ENCODE measurements around the gene COQ8A.

Gene COQ8A

DNA sequence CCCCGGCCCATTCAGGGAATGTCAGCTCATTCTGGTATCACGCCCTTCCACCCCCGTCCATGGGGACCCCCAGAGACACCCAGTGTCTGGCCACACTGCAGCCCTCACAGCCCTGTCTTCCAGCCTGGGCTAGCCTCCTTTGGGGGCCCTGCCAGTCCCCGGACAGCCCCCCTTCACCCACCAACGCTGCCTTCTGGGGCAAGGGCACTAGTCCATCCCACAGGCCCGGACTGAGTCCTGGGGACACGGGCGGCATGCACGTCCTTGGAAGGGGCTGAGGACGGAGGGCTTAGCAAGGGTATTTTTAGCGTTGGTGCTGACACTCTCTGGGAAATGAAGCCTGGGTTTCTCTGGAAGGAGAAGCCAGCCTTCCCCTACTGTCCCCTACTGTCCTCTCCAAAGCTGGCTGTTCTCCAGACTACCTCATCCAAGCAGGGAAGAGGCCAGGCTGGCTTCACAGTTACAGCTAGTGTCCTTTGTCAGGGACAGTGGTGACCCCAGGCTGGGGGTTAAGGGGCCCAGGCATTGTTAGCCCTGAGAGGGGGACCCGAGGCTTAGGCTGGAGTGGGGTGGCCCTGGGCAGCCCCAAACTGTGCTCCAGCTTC, 39.5 kb downstream of the COQ8A start:
- in situ Hi-C loops (cut with HindIII; ENCODE audit: low pct_ligation_motif_present, low pct_unique_long_range_greater_than_20kb, low sequenced_read_pairs), result no loop called here
- DNase-seq, result no peak

DNA sequence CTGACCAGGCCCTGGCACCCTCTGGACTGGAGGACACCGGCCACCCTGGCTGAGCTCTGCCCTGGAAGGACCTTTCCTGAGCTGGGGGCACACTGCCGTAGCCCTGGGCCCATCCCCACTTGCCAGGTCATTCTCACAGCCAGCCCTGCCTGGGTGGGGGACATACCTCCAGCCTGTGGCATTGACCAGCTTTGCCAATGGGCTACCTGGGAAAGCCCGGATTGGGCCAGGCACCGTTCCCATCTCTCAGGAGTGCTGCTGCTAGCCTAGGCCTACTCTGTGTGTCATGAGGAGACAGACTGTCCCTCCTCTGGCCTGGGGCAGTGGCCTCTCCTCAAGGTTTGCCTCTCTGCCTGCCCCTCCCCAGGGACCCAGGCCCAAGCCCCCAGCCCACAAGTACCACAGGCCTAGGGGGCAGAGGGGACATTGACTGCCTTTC, 40.0 kb downstream of the COQ8A start:
- in situ Hi-C loops (cut with HindIII; ENCODE audit: low pct_ligation_motif_present, low pct_unique_long_range_greater_than_20kb, low sequenced_read_pairs), result no loop called here
- DNase-seq, result no peak

DNA sequence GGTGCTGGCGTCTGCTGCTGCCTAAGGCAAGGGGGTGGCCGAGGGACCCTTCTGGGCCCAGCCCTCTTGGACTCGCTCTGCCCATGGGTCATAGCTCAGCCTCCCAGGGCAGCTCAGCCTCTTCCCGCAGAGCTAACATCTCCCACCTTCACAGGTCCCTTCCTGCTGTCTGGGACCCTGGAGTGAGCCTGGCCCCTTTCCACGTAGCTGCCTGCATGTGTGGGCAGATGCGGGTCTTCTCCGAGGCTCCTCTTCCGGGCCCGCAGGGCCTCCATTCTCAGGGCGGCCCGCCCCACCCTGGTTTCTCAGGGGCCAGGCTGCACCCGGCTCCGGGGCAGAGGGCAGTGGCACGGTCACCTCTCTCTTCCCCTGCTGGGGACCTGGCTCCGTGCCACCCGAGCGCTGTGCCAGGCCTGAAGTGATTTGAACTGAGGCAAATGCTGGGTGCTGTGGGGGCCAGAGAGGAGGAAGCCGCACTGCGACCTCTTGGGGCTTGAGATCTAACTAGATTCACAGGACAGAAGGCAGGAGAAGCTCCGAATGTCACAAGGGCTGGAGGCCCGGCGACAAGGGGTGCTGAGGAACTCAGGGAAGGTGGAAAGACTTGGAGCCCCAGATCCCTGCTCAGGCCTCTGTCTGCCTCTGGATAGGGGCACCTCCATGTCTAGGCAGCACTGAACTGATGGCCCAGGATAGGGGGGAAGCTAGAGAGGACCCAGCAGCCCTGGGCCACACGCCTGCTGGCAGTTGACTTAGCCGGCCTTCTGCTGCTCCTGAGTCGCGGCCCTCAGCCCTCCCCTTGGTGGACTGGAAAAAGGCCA, 40.7 kb downstream of the COQ8A start:
- in situ Hi-C loops (cut with HindIII; ENCODE audit: low pct_ligation_motif_present, low pct_unique_long_range_greater_than_20kb, low sequenced_read_pairs), result no loop called here
- no peak for DNase-seq

DNA sequence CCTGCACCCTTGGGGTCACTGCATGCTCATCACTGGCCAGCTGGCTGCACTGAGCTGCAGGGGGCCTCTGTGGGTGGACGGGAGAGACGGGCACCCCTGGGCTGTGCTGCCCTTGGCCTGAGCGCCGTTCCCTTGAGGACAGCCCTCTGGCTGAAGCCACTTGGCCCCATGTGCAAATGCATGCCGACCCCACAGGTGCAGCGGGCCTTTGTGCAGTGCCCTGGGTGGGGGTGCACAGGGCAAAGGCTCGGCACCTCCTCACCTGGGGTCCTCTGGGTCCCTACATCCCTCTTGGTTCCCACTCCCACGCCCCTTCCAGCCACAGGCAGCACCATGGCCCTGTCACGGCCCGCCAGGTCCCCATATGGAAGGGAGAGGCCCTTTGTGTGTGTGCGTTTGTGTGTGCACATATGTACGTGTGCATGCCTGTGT, 41.3 kb downstream of the COQ8A start:
- DNase-seq, result no peak
- in situ Hi-C loops (cut with HindIII; ENCODE audit: low pct_ligation_motif_present, low pct_unique_long_range_greater_than_20kb, low sequenced_read_pairs), result no loop called here

DNA sequence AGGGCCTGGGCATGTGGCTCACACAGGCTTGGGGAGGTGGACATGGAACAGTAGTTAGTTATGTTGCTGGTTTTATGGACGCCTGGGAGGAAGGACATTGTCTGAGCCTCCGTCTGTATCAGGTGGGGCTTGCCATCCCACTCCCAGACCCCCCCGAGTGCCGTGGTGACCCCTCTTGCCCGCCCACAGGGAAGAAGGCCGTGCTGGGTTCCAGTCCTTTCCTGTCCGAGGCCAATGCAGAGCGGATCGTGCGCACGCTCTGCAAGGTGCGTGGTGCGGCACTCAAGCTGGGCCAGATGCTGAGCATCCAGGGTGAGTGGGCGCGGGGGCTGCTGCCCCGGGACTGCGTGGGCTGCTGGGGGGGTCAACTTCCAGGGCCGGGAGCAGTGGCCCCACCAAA, 41.7 kb downstream of the COQ8A start:
- in situ Hi-C loops (cut with HindIII; ENCODE audit: low pct_ligation_motif_present, low pct_unique_long_range_greater_than_20kb, low sequenced_read_pairs), result no loop called here
- no peak for DNase-seq

DNA sequence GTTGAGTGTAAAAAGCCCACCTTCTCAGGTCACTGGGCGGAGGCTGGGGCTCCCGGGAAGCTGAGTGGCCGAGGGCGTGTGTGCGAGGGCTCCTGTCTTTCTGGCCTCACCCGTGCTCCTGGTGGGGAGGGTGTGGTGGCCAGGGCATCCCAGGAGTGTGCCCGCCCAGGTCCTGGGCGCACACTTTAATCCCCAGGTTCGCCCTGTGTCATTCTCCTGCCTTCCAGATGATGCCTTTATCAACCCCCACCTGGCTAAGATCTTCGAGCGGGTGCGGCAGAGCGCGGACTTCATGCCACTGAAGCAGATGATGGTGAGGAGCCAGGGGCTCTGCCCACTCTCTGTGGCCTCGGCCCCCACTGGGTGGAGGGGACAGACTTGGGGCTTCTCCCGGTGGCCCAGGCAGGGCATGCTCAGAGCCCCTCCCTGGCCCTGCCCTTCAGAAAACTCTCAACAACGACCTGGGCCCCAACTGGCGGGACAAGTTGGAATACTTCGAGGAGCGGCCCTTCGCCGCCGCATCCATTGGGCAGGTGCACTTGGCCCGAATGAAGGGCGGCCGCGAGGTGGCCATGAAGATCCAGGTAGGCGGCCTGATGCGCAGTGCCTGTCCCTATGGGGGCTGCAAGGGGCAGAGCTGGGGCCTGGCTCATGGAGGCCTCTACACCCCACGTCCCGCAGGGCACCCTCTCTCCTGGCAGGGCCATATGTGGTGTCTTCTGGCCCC, 42.5 kb downstream of the COQ8A start:
- in situ Hi-C loops (cut with HindIII; ENCODE audit: low pct_ligation_motif_present, low pct_unique_long_range_greater_than_20kb, low sequenced_read_pairs), result no loop called here
- no peak for DNase-seq

DNA sequence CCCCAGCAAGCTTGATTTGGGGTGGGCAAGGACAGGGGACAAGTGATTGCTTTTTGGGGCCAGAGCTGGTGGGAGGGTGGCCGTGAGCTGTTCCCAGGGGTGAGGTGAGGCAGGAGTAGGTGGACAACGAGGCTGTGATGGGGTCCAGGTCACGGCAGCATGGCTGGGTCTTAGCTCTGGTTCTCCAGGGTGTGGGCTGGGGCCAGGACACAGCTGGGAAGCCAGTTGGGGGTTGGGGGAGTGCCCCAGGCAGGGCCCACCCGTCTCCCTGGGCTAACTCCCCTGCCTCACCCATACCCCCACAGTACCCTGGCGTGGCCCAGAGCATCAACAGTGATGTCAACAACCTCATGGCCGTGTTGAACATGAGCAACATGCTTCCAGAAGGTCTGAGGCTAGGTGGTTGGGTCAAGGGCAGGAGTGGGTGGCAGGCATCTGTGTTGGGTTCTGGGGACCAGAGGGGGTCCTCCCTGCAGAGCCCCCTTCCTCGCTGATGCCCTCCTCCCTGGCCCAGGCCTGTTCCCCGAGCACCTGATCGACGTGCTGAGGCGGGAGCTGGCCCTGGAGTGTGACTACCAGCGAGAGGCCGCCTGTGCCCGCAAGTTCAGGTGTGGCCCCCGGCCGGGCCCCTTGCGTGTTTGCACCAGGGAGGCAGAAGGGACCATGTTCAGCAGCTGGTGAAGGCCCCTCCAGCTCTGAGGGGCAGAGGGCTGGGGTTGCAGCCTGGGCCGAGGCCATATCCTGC, 43.3 kb downstream of the COQ8A start:
- in situ Hi-C loops (cut with HindIII; ENCODE audit: low pct_ligation_motif_present, low pct_unique_long_range_greater_than_20kb, low sequenced_read_pairs), result no loop called here

DNA sequence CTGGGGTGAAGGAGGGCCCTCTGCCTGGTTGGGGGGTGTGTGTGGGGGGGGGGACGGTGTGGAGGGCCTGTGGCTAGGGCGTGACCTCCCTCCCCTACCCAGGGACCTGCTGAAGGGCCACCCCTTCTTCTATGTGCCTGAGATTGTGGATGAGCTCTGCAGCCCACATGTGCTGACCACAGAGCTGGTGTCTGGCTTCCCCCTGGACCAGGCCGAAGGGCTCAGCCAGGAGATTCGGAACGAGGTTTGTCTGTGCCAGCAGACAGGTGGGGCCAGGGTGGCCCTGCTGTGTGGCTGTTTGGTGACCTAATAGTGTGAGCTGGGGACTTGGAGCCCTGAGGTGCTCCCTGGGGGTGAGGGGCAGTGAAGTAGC, 43.9 kb downstream of the COQ8A start:
- in situ Hi-C loops (cut with HindIII; ENCODE audit: low pct_ligation_motif_present, low pct_unique_long_range_greater_than_20kb, low sequenced_read_pairs), result no loop called here
- DNase-seq, result no peak

More for the DNA sequence above, 43.3 kb downstream of the COQ8A start:
- DNase-seq, result no peak

DNA sequence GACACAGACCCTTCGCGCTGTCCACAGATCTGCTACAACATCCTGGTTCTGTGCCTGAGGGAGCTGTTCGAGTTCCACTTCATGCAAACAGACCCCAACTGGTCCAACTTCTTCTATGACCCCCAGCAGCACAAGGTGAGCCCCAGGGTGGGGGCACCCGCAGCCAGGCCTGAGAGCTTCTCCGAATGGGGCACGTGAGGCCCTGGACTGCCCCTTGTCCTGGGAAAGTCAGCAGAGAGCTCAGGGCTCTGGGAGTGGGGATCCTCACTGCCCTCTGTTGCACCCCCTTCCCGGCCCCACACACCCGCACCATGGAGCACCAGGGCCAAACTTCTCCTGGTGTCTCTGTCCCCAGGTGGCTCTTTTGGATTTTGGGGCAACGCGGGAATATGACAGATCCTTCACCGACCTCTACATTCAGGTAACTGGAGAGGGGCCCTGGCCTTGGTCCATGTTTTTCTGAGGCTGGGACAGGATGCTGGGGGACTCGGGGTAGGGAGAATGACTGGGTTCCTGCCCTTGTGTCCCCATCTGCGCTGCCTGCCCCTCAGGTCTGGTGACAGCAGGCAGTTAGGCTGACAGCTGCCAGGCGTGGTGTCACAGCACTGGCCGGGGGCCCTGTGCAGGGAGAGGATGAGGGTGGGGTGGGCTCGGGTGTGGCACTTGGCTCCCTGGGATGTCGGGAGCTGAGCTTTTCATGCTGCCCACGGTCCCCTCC, 44.6 kb downstream of the COQ8A start:
- no peak for DNase-seq
- in situ Hi-C loops (cut with HindIII; ENCODE audit: low pct_ligation_motif_present, low pct_unique_long_range_greater_than_20kb, low sequenced_read_pairs), result no loop called here

DNA sequence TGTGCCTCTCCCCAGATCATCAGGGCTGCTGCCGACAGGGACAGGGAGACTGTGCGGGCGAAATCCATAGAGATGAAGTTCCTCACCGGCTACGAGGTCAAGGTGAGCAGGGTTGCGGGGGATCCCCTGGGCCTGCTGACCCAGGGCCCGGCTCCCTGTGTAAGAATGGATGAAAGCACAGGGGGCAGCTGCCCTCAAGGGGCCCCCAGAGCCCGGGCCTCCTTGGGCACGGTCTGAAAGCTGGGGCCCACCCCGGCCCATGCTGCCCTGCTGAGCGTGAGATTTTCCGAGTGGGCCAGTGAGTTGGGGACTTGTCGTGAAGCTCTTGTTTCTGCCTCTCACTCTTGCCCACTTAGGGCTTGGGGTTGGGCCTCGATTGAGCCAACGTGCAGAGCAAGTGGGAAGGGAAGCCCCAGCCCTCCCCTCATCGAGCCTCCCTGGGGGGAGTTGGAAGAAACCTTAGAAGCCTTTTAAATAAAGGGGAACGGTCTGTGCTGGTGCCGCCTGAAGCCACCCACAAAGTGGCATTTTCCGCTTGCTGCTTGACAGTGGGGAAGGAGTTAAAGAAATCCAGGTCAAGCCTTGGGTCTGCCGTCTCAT, 45.2 kb downstream of the COQ8A start:
- in situ Hi-C loops (cut with HindIII; ENCODE audit: low pct_ligation_motif_present, low pct_unique_long_range_greater_than_20kb, low sequenced_read_pairs), result no loop called here
- no peak for DNase-seq

DNA sequence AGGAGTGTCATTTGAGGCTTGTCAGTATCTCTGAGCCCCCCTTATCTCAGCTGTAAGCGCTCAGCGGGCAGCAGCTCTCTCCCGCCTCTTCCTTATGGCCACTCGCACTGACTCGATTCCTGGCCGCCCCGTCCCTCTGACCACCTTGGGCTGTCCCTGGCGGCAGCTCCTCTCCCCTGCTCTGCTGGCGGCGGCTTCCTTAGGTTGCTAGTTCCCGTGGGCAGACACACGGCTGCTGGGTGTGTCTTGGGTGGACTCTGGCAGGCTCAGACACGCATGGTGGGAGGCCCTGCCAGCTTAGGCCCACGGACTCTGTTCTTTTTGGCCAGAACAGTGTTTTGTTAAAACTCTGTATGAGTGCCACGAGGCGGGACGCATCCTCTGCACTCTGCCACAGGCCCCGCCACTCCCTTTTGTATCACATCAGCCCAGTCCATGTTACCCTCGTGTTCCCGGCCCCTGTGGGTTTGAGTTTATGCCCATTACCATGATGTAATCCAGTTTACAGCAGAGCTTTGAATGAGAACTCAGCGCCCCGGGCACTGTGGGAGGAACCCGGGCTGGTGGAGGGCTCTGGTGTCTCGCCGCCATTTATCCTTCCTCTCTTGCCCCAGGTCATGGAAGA, 45.9 kb downstream of the COQ8A start:
- in situ Hi-C loops (cut with HindIII; ENCODE audit: low pct_ligation_motif_present, low pct_unique_long_range_greater_than_20kb, low sequenced_read_pairs), result no loop called here
- DNase-seq, result no peak

DNA sequence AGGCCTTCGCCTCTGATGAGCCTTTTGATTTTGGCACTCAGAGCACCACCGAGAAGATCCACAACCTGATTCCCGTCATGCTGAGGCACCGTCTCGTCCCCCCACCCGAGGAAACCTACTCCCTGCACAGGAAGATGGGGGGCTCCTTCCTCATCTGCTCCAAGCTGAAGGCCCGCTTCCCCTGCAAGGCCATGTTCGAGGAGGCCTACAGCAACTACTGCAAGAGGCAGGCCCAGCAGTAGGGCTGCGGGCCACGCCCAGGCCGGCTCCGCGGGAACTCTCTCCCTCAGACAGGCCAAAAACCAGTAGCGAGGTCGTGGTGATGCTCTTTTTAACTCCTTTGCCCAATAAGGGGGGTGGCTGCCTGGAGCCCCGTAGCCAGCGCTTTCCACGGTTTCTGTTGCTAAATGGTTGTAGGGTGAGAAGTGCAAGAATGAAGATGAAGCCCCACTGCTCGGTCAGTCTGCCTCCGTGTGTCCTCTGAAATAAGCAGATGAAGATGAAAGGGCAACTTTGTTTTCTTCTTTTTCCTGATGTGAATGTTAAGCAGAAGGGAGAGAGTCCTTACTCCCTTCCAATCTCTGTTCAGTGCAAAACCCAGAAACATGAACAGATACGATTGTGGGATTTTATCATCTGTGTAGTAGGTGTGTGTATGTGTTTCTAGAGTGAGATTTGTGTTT, 46.5 kb downstream of the COQ8A start:
- DNase-seq, result no peak
- in situ Hi-C loops (cut with HindIII; ENCODE audit: low pct_ligation_motif_present, low pct_unique_long_range_greater_than_20kb, low sequenced_read_pairs), result no loop called here

DNA sequence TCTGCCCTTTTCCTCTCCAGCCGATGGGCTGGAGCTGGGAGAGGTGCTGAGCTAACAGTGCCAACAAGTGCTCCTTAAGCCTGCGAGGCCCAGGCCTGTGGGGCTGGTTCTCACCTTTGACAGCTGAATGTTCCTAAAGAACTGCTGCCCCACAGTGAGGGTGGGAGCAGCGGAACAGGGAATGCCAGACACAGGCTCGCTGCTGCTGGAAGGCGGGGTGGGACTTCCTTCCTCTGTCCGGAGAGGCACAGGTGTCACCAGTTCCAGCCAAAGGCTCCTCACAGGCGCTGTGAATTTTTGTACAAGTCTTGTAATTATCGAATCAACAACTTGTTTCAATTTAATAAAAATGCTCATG, 47.1 kb downstream of the COQ8A start:
- in situ Hi-C loops (cut with HindIII; ENCODE audit: low pct_ligation_motif_present, low pct_unique_long_range_greater_than_20kb, low sequenced_read_pairs), result no loop called here

DNA sequence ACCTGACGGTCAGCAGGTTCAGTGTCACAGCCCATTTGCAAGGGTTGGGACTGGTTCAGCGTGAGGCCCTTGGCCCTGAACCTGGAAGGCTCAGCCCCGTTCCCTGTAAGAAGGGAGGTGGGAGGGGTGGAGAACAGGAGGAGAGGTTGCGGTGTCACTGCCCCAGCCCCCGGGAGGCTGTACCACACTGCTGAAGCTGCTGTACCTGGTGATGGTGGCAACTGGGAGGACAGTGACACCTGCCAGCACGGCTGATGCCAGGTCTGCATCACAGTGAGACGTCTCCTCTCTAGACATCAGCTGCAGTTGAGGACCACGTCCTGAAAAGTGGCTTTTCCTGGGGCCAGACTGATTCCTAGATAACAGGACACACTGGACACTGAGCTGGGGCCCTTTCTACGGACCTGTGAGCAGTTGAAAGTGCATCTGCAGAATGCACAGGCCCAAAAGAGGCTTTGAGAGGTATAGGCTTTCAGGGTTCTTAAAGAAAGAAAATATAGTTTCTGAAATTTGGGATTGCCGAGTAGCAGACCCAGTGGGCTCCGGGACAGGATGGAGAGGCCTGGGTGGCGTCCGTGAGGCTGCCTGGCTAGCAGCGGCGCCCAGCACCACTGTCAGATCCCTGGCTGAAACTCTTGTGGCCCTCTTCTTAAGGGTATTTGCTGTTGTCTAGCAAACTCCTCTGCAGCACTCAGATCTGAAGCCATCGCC, 47.7 kb downstream of the COQ8A start:
- DNase-seq, result no peak
- in situ Hi-C loops (cut with HindIII; ENCODE audit: low pct_ligation_motif_present, low pct_unique_long_range_greater_than_20kb, low sequenced_read_pairs), result no loop called here

More for the DNA sequence above, 47.1 kb downstream of the COQ8A start:
- DNase-seq, result no peak

DNA sequence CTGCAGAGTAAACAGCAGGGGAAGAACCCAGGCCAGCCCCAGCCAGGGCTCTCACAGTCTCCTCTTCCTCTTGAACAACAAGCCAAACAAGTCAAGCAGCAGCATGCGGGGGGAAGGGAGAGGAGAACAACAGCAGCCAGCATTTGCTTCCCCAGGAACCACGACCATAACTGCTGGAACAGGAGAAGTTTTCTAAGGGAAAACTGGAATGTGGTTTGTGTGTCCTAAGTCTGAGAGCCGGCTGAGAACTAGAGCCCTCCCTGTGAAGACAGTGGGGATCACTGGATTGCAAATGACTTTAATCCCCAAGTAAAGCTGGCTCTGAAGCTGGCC, 48.2 kb downstream of the COQ8A start:
- DNase-seq, result no peak
- in situ Hi-C loops (cut with HindIII; ENCODE audit: low pct_ligation_motif_present, low pct_unique_long_range_greater_than_20kb, low sequenced_read_pairs), result no loop called here

DNA sequence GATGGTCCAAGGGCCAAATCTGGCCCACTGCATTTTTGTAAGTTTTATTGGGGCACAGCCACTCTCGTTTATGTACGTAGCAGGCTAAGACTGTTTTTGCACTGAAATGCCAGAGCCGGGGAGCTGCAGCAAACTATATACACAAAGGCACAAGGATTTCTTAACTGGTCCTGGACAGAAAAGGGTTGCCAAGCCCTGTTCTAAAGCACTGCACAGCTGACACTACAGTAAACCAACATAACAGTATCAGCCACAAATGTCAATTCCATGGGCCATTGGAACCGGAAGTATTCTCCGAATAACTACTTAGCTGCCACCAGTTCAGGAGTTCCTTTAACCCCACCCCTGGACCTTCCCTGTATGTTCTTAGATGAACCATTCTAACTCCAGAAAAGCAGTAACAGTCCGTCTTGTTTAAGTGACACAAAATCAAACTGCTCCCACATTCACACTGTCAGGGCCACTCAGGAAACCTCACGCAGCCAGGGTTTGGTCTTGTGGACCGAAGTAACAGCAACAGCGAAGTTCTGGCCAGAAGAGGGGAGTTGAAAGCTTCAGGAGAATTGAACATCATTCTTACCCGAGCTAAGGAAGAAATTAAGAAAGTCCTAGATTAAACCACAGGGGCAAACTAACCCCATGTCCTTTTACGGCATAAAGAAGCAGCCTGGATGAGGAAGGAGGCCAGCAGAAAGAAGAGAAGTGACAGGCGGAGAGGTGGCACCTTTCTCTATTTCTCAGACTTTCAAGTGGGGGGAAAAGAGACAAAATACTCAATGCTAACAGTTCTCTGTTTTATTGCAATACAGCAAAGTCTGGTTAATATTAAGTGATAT, 49.2 kb downstream of the COQ8A start:
- DNase-seq, result no peak
- in situ Hi-C loops (cut with HindIII; ENCODE audit: low pct_ligation_motif_present, low pct_unique_long_range_greater_than_20kb, low sequenced_read_pairs), result no loop called here

All from ACHN (cell line).